Osteoblast (primary cell): ENCODE measurements around the gene TMEM42. TPM values are rescaled to one million over a fixed set of nuclear protein-coding genes. Genes with fewer than 3 reads are reported as not detected.

Source experiments
- DNase-seq: peaks from one replicate; pipeline ENCODE4 v3.0.0; 2011; ENCODE audit warnings: low spot score, mixed read lengths; ENCODE audit not compliant: insufficient read length; ENCODE audit errors: missing footprints
- H2AFZ ChIP-seq: 2 replicates; pipeline ENCODE4 v1.6.0; 2011; ENCODE audit warnings: mild to moderate bottlenecking, low read length
- H3K27ac ChIP-seq: 2 replicates; pipeline ENCODE4 v1.5.1; 2011; ENCODE audit warnings: mild to moderate bottlenecking, low read depth, low read length, moderate library complexity
- H3K27me3 ChIP-seq: 2 replicates; pipeline ENCODE4 v1.6.0; 2012; ENCODE audit warnings: mild to moderate bottlenecking, control low read depth, inconsistent platforms, low read length, moderate library complexity; ENCODE audit not compliant: insufficient read depth
- H3K36me3 ChIP-seq: 2 replicates; pipeline ENCODE4 v1.5.1; 2011; ENCODE audit warnings: mild to moderate bottlenecking, low read length, control low read depth, moderate library complexity; ENCODE audit not compliant: insufficient read depth
- H3K4me1 ChIP-seq: 2 replicates; pipeline ENCODE4 v1.5.1; 2011; ENCODE audit warnings: mild to moderate bottlenecking, low read length, control low read depth, moderate library complexity; ENCODE audit not compliant: insufficient read depth
- H3K4me2 ChIP-seq: 2 replicates; pipeline ENCODE4 v1.6.0; 2011; ENCODE audit warnings: mild to moderate bottlenecking, low read length; ENCODE audit not compliant: insufficient read depth
- H3K4me3 ChIP-seq: fragments of 200-600 bp; sonication (generic); 3 replicates; pipeline ENCODE4 v1.5.1; 2012; ENCODE audit warnings: mild to moderate bottlenecking, low read length, inconsistent platforms; ENCODE audit not compliant: insufficient read depth
- H3K79me2 ChIP-seq: 2 replicates; pipeline ENCODE4 v1.6.0; 2012; ENCODE audit warnings: mild to moderate bottlenecking, low read length, control low read depth, inconsistent platforms; ENCODE audit not compliant: insufficient read depth
- H3K9me3 ChIP-seq: 2 replicates; pipeline ENCODE4 v1.5.1; 2011; ENCODE audit warnings: low read depth, low read length, control low read depth
- H4K20me1 ChIP-seq: 2 replicates; pipeline ENCODE4 v1.6.0; 2012; ENCODE audit warnings: mild to moderate bottlenecking, low read length, control low read depth; ENCODE audit not compliant: insufficient read depth
- CTCF ChIP-seq: IDR thresholded peaks from 2 replicates; pipeline ENCODE4 v1.5.1; 2011; ENCODE audit warnings: mild to moderate bottlenecking, low read depth, low read length, moderate library complexity; ENCODE audit errors: extremely low read depth
- total RNA-seq: library from RNA; depleted of rRNA; stranded (reverse); fragments of >200 nt; gene quantifications from 2 replicates; pipeline ENCODE4 v1.2.3, GENCODE V29; 2012

The TMEM42 gene
- total RNA-seq, 1 donor = 18.1 TPM

- no peak overlapping the region for H3K4me2 ChIP-seq
- no peak overlapping the region for H2AFZ ChIP-seq
- no peak overlapping the region for H3K27ac ChIP-seq
- peaks cover 29% of the 10 kb centered on the region for H3K4me1 ChIP-seq
- H4K20me1 ChIP-seq = no peaks in the 10 kb centered on the region
- DNase-seq = no peak
- H3K9me3 ChIP-seq = no peaks in the 10 kb centered on the region
- H3K4me3 ChIP-seq = no peak overlapping the region
- no peaks in the 10 kb centered on the region for H3K79me2 ChIP-seq
- no peak for TF ChIP-seq CTCF
- H3K27me3 ChIP-seq = peaks cover 3% of the 10 kb centered on the region
- no peaks in the 10 kb centered on the region for H3K36me3 ChIP-seq
Observed at GRCh38 chr3:44890258-44890657, 28.5 kb downstream of the TMEM42 start.

- no peak overlapping the region for H2AFZ ChIP-seq
- no peak overlapping the region for H3K27ac ChIP-seq
- DNase-seq = no peak
- peaks cover 3% of the 10 kb centered on the region for H3K27me3 ChIP-seq
- H3K36me3 ChIP-seq = no peaks in the 10 kb centered on the region
- no peaks in the 10 kb centered on the region for H4K20me1 ChIP-seq
- H3K4me1 ChIP-seq = peaks cover 23% of the 10 kb centered on the region
- H3K4me2 ChIP-seq = no peak overlapping the region
- no peaks in the 10 kb centered on the region for H3K9me3 ChIP-seq
- H3K79me2 ChIP-seq = no peaks in the 10 kb centered on the region
- no peak overlapping the region for H3K4me3 ChIP-seq
- TF ChIP-seq CTCF = no peak
Observed at GRCh38 chr3:44890852-44891251, 29.1 kb downstream of the TMEM42 start.

- Histone ChIP-seq H3K27ac (no peak overlapping the region), H3K36me3 (no peaks in the 10 kb centered on the region), H4K20me1 (no peaks in the 10 kb centered on the region), H3K4me2 (peak overlapping the region; percentile 66), H3K27me3 (peaks cover 3% of the 10 kb centered on the region), H3K4me3 (no peak overlapping the region), H3K79me2 (no peaks in the 10 kb centered on the region), H2AFZ (no peak overlapping the region), H3K4me1 (peaks cover 13% of the 10 kb centered on the region), H3K9me3 (no peaks in the 10 kb centered on the region)
- TF ChIP-seq CTCF = no peak
- no peak for DNase-seq
Observed at GRCh38 chr3:44892689-44893088, 31.0 kb downstream of the TMEM42 start.

- peaks cover 13% of the 10 kb centered on the region for H3K4me1 ChIP-seq
- peak; percentile 94 for DNase-seq
- no peaks in the 10 kb centered on the region for H3K79me2 ChIP-seq
- H3K4me3 ChIP-seq = peak overlapping the region; percentile 23
- peak overlapping the region; percentile 66 for H3K4me2 ChIP-seq
- H3K9me3 ChIP-seq = no peaks in the 10 kb centered on the region
- H3K27me3 ChIP-seq = peaks cover 3% of the 10 kb centered on the region
- H2AFZ ChIP-seq = no peak overlapping the region
- H4K20me1 ChIP-seq = no peaks in the 10 kb centered on the region
- H3K27ac ChIP-seq = no peak overlapping the region
- TF ChIP-seq CTCF = no peak
- no peaks in the 10 kb centered on the region for H3K36me3 ChIP-seq
Observed at GRCh38 chr3:44893097-44893496, 31.4 kb downstream of the TMEM42 start.
